Upper lobe of left lung (tissue), 6 donors: ENCODE data around the gene CCL3. TPM values are rescaled to one million over a fixed set of nuclear protein-coding genes. Genes with fewer than 3 reads are reported as not detected.
"Not testable (repeated sequence)": the region's sequence is repeated elsewhere in the genome, so short reads cannot be mapped to it uniquely, and the experiment has no call there.

Source experiments
- ATAC-seq, 2 donors: fragments of 200-7000 bp; cut with Tn5 transposase; one replicate each; pipeline ENCODE4 v1.9.1; 2022; ENCODE audit warnings: mild to moderate bottlenecking in 2 of 2, moderate library complexity in 2 of 2; ENCODE audit not compliant: low FRiP score in 2 of 2
- DNase-seq, 2 donors: peaks; one replicate each; pipeline ENCODE4 v3.0.0-alpha.2; 2019 to 2020
- H3K27ac ChIP-seq, 4 donors: fragments of 200-600 bp; sonication (generic); one replicate each; pipeline ENCODE4 v1.5.1; 2016 to 2019
- H3K27me3 ChIP-seq, 4 donors: fragments of 200-600 bp; sonication (generic); one replicate each; pipeline ENCODE4 v1.5.1; 2017 to 2019
- H3K36me3 ChIP-seq, 4 donors: fragments of 200-600 bp; sonication (generic); one replicate each; pipeline ENCODE4 v1.5.1; 2016 to 2019
- H3K4me1 ChIP-seq, 4 donors: fragments of 200-600 bp; sonication (generic); one replicate each; pipeline ENCODE4 v1.5.1; 2018 to 2019
- H3K4me3 ChIP-seq, 4 donors: fragments of 200-600 bp; sonication (generic); one replicate each; pipeline ENCODE4 v1.5.1; 2017 to 2019; ENCODE audit warnings: mild to moderate bottlenecking in 2 of 4, moderate library complexity in 1 of 4
- H3K9me3 ChIP-seq, 4 donors: fragments of 200-600 bp; sonication (generic); one replicate each; pipeline ENCODE4 v1.5.1; 2018 to 2019
- CTCF ChIP-seq, 6 experiments: fragments of 450-650 bp in 4 of 6; fragments of 200-600 bp in 2 of 6; sonication (generic) in 2 of 6; IDR thresholded peaks; one replicate each; pipeline ENCODE4 v1.5.1; 2016 to 2019; ENCODE audit warnings: antibody characterized with exemption in 6 of 6
- EP300 ChIP-seq, 4 donors: sonication (generic); formaldehyde crosslinking; IDR thresholded peaks; one replicate each; pipeline ENCODE4 v1.5.1; 2017; ENCODE audit warnings: antibody characterized with exemption in 4 of 4, control low read depth in 2 of 4
- POLR2A ChIP-seq, 4 donors: fragments of 450-650 bp; IDR thresholded peaks; one replicate each; pipeline ENCODE4 v1.5.1; 2016 to 2017; ENCODE audit warnings: antibody characterized with exemption in 4 of 4, mild to moderate bottlenecking in 2 of 4
- POLR2AphosphoS5 ChIP-seq, 2 donors: sonication (generic); formaldehyde crosslinking; IDR thresholded peaks; one replicate each; pipeline ENCODE4 v1.5.1; 2017; ENCODE audit warnings: antibody characterized with exemption in 2 of 2
- WGBS, 2 donors: methylation state at CpG; one replicate each; pipeline ENCODE4 v1.1.5; 2017 to 2018; 5-methylcytosine and 5-hydroxymethylcytosine counted together
- total RNA-seq, 6 donors: library from RNA; depleted of rRNA in 4 of 6; stranded (reverse); fragments of >200 nt in 4 of 6; gene quantifications; one replicate each; pipeline versions ENCODE4 v1.1.0 to v1.2.1, GENCODE V29; 2016 to 2021
- donor health status: DM: no; HTN: no; CAD: no; lungs with moderate emphysema.
- donor health status: DM: no; HTN: yes; CAD: no; lungs with severe emphysema.

Gene CCL3
- total RNA-seq, 6 donors from 2014 or later: 0.55 to 24.9 (median 2.9) TPM

DNA sequence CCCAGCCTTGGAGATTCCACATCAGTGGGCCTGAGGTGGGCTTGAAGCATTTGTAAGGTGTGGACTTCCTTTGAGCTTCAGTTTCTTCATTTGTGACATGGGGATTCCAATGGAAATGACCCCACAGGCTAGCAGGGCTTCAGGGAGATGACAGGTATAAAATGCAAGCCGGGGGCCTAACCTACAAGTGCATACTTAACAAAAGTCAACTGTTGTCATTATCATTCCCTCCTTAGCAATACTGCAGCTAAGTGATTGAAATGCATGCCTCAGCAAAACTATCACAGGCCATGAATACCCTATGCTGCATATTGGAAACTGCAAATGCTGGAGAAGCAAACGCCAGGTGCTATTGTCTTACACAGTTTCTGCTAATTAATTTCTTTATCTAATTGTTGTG is 33.5 kb upstream of the CCL3 start:
- H3K36me3 ChIP-seq: no peaks in the 10 kb centered on the region
- WGBS, 2 donors: 83 to 88% methylated on average over 2 of the region's 2 CpGs
- no peak overlapping the region for H3K4me3 ChIP-seq
- no peak for ATAC-seq
- H3K4me1 ChIP-seq: no peaks in the 10 kb centered on the region
- DNase-seq: no peak
- H3K27me3 ChIP-seq: no peaks in the 10 kb centered on the region
- H3K27ac ChIP-seq: no peak overlapping the region
- TF ChIP-seq POLR2AphosphoS5 (IDR thresholded peaks at IDR 0.05): no peak
- no peak for TF ChIP-seq POLR2A (IDR thresholded peaks at IDR 0.05)
- no peak for TF ChIP-seq CTCF (IDR thresholded peaks at IDR 0.05)
- no peak for TF ChIP-seq EP300 (IDR thresholded peaks at IDR 0.05)
- H3K9me3 ChIP-seq: peaks cover 0 to 18% (median 16%) of the 10 kb centered on the region in 4 donors

GRCh38 chr17:36121099-36121498 is 31.2 kb upstream of the CCL3 start:
- not testable (repeated sequence) for DNase-seq, H3K27me3 ChIP-seq, H3K4me3 ChIP-seq, H3K36me3 ChIP-seq, H3K4me1 ChIP-seq, ATAC-seq, H3K27ac ChIP-seq
- 64 to 76% methylated on average over 6 of the region's 6 CpGs for WGBS, 2 donors
- H3K9me3 ChIP-seq: peaks cover 0 to 15% (median 13%) of the 10 kb centered on the region in 4 donors

DNA sequence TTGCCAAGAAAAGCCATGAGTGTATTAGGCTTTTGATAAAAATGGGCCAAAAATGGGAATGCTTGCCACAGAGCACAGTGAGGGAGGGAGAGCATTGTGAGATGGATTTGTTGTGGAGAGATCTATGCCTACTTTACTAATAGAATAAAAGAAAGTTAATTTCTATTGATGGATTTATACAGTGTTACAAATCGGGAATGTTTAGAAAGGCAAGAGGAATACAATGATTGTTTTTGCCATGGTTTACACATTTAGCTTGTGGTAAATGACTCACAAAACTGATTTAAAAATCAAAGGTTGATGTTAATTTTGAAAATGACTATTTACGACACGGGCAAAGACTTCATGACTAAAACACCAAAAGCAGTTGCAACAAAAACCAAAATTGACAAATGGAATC is 30.3 kb upstream of the CCL3 start:
- no peaks in the 10 kb centered on the region for H3K36me3 ChIP-seq
- no peak overlapping the region for H3K27ac ChIP-seq
- TF ChIP-seq EP300 (IDR thresholded peaks at IDR 0.05) (no peak), CTCF (IDR thresholded peaks at IDR 0.05) (no peak), POLR2AphosphoS5 (IDR thresholded peaks at IDR 0.05) (no peak), POLR2A (IDR thresholded peaks at IDR 0.05) (no peak)
- ATAC-seq (no peak), DNase-seq (no peak)
- no peaks in the 10 kb centered on the region for H3K4me1 ChIP-seq
- no peaks in the 10 kb centered on the region for H3K27me3 ChIP-seq
- 73% methylated on average over 3 of the region's 3 CpGs for WGBS, 2 donors
- peaks cover 0 to 6% (median 4%) of the 10 kb centered on the region in 4 donors for H3K9me3 ChIP-seq
- H3K4me3 ChIP-seq: no peak overlapping the region

DNA sequence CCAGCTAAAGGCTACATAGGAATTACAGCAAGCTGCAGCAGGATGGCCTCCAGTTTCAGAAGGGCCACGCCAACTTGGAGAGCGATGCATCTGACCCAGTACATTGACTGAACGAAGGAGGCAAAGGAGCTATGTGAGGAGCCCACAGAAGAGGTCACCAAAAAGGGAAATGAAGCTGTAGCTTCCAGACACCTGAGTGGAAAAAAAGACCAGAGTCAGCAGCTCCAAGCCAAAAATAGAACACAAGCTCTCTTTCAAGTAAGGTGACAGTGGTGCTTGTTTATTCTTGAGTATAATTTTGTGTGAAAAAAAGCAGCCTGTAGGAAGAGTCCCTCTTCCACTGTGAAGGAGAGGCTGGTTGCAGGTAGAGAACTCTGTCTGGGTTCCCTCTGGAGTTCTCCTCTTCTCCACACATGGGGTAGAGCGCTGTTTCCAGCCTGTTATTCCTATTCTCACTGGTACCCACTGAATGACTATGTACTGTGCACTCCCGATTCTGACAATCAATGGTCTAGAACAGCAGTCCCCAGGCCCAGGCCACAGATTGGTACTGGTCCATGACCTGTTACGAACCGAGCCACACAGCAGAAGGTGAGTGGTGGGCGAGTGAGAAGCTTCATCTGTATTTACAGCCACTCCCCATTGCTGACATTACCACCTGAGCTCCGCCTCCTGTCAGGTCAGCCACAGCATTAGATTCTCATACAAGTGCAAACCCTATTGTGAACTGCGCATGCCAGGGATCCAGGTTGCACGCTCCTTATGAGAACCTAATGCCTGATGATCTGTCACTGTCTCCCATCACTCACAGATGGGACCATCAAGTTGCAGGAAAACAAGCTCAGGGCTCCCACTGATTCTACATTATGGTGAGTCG is 28.8 kb upstream of the CCL3 start:
- Histone ChIP-seq H3K4me1 (no peaks in the 10 kb centered on the region), H3K36me3 (no peaks in the 10 kb centered on the region), H3K4me3 (no peak overlapping the region), H3K9me3 (no peaks in the 10 kb centered on the region), H3K27ac (no peak overlapping the region), H3K27me3 (no peaks in the 10 kb centered on the region)
- no peak for TF ChIP-seq POLR2AphosphoS5 (IDR thresholded peaks at IDR 0.05)
- TF ChIP-seq POLR2A (IDR thresholded peaks at IDR 0.05): no peak
- TF ChIP-seq EP300 (IDR thresholded peaks at IDR 0.05): no peak
- TF ChIP-seq CTCF (IDR thresholded peaks at IDR 0.05): no peak
- 90 to 94% methylated on average over 12 of the region's 12 CpGs for WGBS, 2 donors
- DNase-seq (no peak), ATAC-seq (peak in 1 of 2 donors; percentile 19)

- peak in 1 of 2 donors; percentile 43 for ATAC-seq
These were observed 27.8 kb upstream of the CCL3 start for GRCh38 chr17:36117505-36118382.

DNA sequence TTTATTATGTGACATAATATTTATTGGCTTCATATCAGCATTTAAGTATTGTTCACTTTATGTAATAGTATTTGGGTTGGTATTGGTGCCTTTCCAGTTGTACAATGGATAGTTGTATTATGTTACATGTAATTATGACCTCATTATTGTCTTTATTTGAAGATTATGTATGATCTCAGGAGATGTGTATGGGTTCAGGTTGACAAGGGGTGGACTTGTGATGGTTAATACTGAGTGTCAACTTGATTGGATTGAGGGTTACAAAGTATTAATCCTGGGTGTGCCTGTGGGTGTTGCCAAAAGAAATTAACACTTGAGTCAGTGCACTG is 25.7 kb upstream of the CCL3 start:
- not testable (repeated sequence) for H3K27ac ChIP-seq, H3K4me1 ChIP-seq, DNase-seq, H3K36me3 ChIP-seq, H3K27me3 ChIP-seq, H3K9me3 ChIP-seq, H3K4me3 ChIP-seq, ATAC-seq

More at GRCh38 chr17:36117505-36118382, 27.8 kb upstream of the CCL3 start:
- Histone ChIP-seq H3K27me3 (no peaks in the 10 kb centered on the region), H3K27ac (no peak overlapping the region), H3K4me3 (no peak overlapping the region), H3K4me1 (no peaks in the 10 kb centered on the region), H3K9me3 (peaks cover 0 to 2% (median 0%) of the 10 kb centered on the region in 4 donors), H3K36me3 (no peaks in the 10 kb centered on the region)
- no peak for DNase-seq
- TF ChIP-seq POLR2AphosphoS5 (IDR thresholded peaks at IDR 0.05) (no peak), EP300 (IDR thresholded peaks at IDR 0.05) (no peak), POLR2A (IDR thresholded peaks at IDR 0.05) (no peak), CTCF (IDR thresholded peaks at IDR 0.05) (no peak)
- WGBS, 2 donors: 38 to 52% methylated on average over 5 of the region's 5 CpGs

GRCh38 chr17:36114971-36115648 is 25.2 kb upstream of the CCL3 start:
- ATAC-seq, H3K4me3 ChIP-seq, H3K4me1 ChIP-seq, H3K27me3 ChIP-seq, H3K9me3 ChIP-seq, H3K36me3 ChIP-seq, H3K27ac ChIP-seq, DNase-seq: not testable (repeated sequence)
- 87 to 88% methylated on average over 5 of the region's 5 CpGs for WGBS, 2 donors
